ENCODE measurements around the gene IGFL1.

The IGFL1 gene

DNA sequence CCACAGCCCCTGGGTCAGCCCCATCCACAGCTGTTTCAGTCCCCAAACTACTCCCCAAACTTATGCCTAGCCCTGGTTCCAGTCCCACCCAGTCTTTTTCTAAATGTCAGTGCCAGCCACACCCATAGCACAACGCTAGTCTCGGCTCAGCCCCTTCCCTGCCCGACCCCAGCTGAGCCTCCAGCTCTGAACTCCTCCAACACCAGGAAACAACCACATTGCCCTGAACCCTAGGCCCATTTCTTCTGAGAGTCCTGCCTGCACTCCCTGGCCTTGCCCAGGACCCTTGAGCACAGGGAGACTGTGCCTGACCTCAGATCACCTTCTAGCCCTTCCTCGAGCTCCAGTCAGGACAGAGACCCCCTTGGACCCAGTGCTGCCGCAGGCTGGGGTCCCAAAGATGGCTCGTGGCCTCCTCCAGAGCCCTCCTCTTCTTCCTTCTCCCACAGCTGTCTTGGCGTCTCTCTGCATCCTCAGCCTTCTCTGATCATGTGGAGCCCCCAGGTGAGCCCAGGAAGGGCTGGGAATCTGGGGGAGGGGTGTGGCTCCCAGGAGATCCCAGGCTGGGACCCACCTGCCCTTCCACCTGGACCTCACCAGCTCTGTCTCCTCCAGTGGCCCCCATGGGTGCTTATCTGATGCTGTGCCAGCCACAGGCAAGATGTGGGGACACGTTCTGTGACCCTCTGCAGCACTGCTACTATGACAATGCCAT, 33.0 kb upstream of the IGFL1 start:
- H3K4me3 ChIP-seq (replicated peaks; ENCODE audit: low read depth, low read length), result no peak overlapping the region
- no peak for DNase-seq (ENCODE audit: low read depth)
- TF ChIP-seq, protein P1, sequence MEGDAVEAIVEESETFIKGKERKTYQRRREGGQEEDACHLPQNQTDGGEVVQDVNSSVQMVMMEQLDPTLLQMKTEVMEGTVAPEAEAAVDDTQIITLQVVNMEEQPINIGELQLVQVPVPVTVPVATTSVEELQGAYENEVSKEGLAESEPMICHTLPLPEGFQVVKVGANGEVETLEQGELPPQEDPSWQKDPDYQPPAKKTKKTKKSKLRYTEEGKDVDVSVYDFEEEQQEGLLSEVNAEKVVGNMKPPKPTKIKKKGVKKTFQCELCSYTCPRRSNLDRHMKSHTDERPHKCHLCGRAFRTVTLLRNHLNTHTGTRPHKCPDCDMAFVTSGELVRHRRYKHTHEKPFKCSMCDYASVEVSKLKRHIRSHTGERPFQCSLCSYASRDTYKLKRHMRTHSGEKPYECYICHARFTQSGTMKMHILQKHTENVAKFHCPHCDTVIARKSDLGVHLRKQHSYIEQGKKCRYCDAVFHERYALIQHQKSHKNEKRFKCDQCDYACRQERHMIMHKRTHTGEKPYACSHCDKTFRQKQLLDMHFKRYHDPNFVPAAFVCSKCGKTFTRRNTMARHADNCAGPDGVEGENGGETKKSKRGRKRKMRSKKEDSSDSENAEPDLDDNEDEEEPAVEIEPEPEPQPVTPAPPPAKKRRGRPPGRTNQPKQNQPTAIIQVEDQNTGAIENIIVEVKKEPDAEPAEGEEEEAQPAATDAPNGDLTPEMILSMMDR (IDR thresholded peaks at IDR 0.05; ENCODE audit: low read length, missing control alignments), result no peak

DNA sequence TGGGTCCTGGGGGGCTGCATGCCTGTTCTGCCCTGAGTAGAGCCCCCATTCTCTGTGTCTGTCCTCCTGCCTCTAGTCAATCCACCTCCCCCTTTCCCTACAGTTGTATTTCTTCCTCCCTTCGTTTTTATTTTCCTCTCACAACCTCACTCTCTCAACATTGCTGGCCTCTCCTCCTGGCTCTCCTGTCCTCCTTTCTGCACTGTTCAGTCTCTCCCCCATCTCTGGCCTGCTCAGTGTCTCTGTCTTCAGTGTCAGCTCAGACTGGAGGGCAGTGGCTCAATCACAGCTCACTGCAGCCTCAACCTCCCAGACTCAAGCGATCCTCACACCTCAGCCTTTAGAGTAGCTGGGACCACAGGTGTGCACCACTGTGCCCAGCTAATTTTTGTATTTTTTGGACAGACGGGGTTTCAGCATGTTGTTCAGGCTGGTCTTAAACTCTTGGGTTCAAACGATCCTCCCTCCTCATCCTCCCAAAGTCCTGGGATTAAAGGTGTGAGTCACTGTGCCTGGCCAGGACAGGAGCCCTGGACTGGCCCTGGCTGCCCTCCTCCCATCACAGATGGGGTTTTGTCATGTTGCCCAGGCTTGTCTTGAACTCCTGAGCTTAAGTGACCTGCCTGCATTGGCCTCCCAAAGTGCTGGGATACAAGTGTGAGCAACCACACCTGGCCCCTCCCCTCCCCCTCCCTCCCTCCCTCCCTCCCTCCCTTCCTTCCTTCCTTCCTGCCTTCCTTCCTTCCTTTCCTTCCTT, 32.0 kb upstream of the IGFL1 start:
- no peak overlapping the region for H3K4me3 ChIP-seq (replicated peaks; ENCODE audit: low read depth, low read length)
- TF ChIP-seq, protein P1 (IDR thresholded peaks at IDR 0.05; ENCODE audit: low read length, missing control alignments), result no peak
- no peak for DNase-seq (ENCODE audit: low read depth)

DNA sequence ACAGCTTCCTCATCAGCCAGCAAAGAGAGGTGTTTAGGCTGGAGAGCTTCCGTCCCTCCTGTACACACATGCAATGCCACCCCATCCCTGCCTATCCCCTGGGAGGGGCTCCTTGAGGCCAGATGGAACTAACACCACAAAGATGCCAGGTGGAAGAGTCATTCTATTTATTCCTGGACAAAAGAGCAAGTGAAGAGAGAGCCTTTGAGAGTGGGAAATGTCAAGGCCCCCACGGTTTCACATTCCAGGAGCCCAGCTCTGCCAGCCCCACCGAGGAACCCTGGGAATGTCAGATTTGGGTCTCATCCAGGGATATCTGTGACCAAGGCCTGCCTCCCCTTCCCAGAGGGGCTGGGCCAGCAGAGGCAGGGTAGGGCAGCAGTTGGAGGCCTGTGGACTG, 30.8 kb upstream of the IGFL1 start:
- DNase-seq (ENCODE audit: low read depth), result no peak
- TF ChIP-seq, protein P1 (IDR thresholded peaks at IDR 0.05; ENCODE audit: low read length, missing control alignments), result no peak
- H3K4me3 ChIP-seq (replicated peaks; ENCODE audit: low read depth, low read length), result no peak overlapping the region

DNA sequence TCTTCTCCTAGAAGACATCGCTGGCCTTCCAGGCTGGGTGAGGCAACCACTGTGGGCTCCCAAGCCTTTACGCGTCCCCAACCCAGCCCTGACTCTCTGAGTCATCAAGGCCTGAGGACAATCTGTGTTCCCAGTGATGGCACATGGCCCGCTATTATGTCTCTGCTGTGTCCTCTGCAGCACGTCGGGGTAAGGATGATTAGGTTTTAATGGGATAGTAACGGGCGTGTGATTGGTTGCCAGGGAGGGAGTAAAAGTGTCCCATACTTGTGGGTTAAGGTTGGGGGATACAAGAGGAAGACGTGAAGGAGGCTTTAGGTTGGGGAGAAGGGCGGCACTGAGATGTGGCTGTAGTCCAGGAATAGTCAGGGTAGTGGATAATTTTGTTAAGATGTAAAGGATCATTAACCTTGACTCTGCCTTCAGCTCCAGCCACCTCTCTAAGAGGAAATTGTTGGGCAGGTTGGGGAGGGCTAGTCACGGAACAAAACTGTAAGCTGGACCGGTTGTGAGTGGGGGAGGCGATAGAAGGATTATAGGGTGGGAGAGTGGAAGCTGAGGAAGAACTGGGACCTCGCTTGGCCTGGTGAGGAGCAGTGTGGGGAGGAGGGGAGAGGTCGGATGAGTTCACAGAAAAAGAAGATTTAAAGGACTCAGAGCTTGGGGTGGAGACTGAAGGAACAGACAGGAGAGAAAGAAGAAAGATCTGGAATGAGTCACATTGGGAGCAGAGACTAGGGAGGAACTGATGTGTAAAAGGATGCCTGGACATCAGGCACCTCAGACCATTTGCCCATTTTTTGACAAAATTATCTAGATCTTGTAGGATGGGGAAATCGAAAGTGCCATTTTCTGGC, 27.9 kb upstream of the IGFL1 start:
- TF ChIP-seq, protein P1 (IDR thresholded peaks at IDR 0.05; ENCODE audit: low read length, missing control alignments), result no peak
- no peak for DNase-seq (ENCODE audit: low read depth)
- H3K4me3 ChIP-seq (replicated peaks; ENCODE audit: low read depth, low read length), result no peak overlapping the region

DNA sequence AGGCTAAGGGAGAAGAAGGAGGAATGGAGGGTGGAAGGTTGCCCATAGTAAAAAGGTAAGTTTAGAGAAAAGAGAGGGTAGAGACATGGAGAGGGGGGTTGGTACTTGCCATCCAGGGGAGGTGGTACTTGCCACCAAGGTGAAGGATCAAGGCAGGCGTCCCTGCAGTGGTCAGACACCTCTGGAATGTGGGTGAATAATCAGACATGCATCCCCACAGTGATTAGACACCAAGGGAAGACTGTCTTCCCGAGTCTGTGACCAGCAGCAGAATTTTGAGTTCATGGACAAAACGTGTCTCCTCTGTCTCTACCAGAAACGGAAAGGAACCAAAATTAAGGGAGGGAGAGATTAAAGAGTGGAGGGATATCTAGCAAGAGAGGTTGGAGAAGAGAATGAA, 27.1 kb upstream of the IGFL1 start:
- TF ChIP-seq, protein P1 (IDR thresholded peaks at IDR 0.05; ENCODE audit: low read length, missing control alignments), result no peak

DNA sequence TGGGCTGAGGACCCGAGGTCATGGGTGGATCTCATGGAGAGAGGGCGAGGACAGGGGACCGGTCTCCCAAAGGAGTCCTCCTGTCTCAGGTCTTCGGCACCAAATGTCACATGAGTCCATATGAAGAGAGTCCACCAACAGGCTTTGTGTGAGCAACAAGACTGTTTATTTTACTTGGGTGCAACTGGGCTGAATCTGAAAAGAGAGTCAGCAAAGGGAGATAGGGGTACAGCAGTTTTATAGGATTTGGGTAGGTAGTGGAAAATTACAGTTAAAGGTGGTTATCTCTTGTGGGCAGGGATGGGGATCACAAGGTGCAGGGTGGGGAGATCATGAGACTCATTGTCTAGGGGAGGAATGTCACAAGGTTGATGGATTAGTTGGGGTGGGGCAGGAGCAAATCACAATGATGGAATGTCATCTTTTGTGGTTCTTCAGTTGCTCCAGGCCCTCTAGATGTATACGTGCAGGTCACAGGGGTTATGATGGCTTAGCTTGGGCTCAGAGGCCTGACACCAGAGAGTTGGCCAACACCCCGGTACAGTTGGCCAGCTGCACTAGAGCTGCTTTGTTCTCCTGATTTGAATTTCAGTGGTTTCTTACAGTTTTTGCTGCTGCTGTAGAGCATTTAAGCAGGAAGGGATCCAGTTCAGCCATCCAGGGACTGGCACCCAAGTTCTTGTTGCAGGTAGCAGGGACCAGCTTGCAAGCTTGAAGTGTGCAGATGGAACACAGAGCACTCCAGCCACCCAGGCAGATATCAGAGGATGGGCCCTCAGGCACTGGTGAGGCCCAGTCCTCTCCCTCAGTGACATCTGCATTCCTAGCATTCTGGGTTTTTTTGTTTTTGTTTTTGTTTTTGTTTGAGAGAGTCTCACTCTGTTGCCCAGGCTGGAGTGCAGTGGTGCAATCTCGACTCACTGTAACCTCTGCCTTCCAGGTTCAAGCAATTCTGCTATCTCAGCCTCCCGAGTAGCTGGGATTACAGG, 26.4 kb upstream of the IGFL1 start:
- DNase-seq (ENCODE audit: low read depth), result no peak
- TF ChIP-seq, protein P1 (IDR thresholded peaks at IDR 0.05; ENCODE audit: low read length, missing control alignments), result no peak
- H3K4me3 ChIP-seq (replicated peaks; ENCODE audit: low read depth, low read length), result no peak overlapping the region

More for the DNA sequence above, 27.1 kb upstream of the IGFL1 start:
- DNase-seq (ENCODE audit: low read depth), result no peak
- H3K4me3 ChIP-seq (replicated peaks; ENCODE audit: low read depth, low read length), result no peak overlapping the region
